ENCODE data around the gene PWWP2B. TPM values are rescaled to one million over a fixed set of nuclear protein-coding genes. Genes with fewer than 3 reads are reported as not detected.

PWWP2B gene
- total and polyA plus RNA-seq, 2 donors (not counting 3 experiments of a cell fraction or from before 2014, with no cell fraction given) = 4.6 to 11.8 TPM

DNA sequence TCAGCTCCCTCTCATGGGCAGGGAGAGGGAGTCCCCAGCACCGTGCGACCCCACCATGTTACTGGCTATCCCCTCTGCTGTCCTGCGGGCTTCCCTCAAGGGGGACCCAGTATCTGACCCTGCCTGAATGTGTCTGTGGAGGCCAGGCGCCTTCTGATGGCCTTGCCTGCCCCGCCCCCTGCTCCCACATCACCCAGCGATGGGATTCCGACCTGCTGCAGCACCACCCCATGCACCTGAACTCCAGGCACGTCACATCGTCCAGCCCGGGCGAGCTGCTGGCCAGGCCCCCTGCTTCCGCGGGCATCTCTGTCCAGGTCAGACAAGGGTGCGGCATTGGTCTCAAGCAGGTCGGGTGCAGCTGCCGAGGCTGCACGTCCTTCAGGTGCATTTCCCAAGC is 46.1 kb upstream of the PWWP2B start:
- Histone ChIP-seq H3K9me3 (replicated peaks; ENCODE audit: control insufficient read depth, insufficient read depth, low read length) (no peaks in the 10 kb centered on the region), H3K36me3 (ENCODE audit: control insufficient read depth in 2 of 2, extremely low read depth in 1 of 2, insufficient read depth in 2 of 2, low read length in 2 of 2) (peaks cover 0 to 5% of the 10 kb centered on the region in 2 experiments), H4K20me1 (replicated peaks; ENCODE audit: control insufficient read depth, extremely low read depth, insufficient read depth, low read length) (no peaks in the 10 kb centered on the region), H3K27ac (ENCODE audit: insufficient read depth, low read depth, low read length) (no peak overlapping the region), H3K4me1 (ENCODE audit: control insufficient read depth, extremely low read depth, insufficient read depth, low read length) (no peaks in the 10 kb centered on the region), H3K79me2 (ENCODE audit: control insufficient read depth, insufficient read depth, low read length) (no peaks in the 10 kb centered on the region), H3K9ac (replicated peaks; ENCODE audit: extremely low read depth, insufficient read depth, low read length) (no peak overlapping the region), H3K4me3 (replicated peaks in 1 of 3; ENCODE audit: insufficient read depth in 1 of 3, low read depth in 1 of 3, low read length in 3 of 3) (no peak overlapping the region), H3K27me3 (ENCODE audit: control insufficient read depth in 2 of 2, insufficient read depth in 2 of 2, low read length in 2 of 2) (no peaks in the 10 kb centered on the region), H2AFZ (ENCODE audit: low read depth, low read length) (no peak overlapping the region), H3K9me1 (replicated peaks; ENCODE audit: control insufficient read depth, extremely low read depth, insufficient read depth, low read length) (no peaks in the 10 kb centered on the region), H3K4me2 (ENCODE audit: insufficient read depth, low read length) (no peak overlapping the region)
- POLR2A ChIA-PET = no interaction called here
- BruUV-seq (replicated peaks) = no TSS peak
- dilution Hi-C loops (cut with MboI; ENCODE audit: extremely low pct_ligation_motif_present, low sequenced_read_pairs) = no loop called here
- no peak for TF ChIP-seq JUN (IDR thresholded peaks at IDR 0.05; ENCODE audit: borderline replicate concordance, insufficient read depth, insufficient read length, low read depth)
- TF ChIP-seq EZH2 (IDR thresholded peaks at IDR 0.05; ENCODE audit: borderline replicate concordance, low read depth, low read length, severe bottlenecking) = no peak
- TF ChIP-seq MYC (IDR thresholded peaks at IDR 0.05; ENCODE audit: low read depth, low read length) = no peak
- no peak for TF ChIP-seq FOS (IDR thresholded peaks at IDR 0.05; ENCODE audit: borderline replicate concordance, insufficient read depth, low read length)
- TF ChIP-seq POLR2AphosphoS5 (IDR thresholded peaks at IDR 0.05; ENCODE audit: insufficient read depth, low read depth, low read length) = no peak
- TF ChIP-seq POLR2A (IDR thresholded peaks at IDR 0.05; ENCODE audit: low read depth, low read length) = no peak
- no peak for TF ChIP-seq GATA2 (IDR thresholded peaks at IDR 0.05; ENCODE audit: insufficient read depth, insufficient read length, low read depth, low read length)
- TF ChIP-seq, protein P1, sequence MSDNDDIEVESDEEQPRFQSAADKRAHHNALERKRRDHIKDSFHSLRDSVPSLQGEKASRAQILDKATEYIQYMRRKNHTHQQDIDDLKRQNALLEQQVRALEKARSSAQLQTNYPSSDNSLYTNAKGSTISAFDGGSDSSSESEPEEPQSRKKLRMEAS (IDR thresholded peaks at IDR 0.05; ENCODE audit: insufficient read depth, insufficient read length) = no peak
- FAIRE-seq (no peak), DNase-seq (ENCODE audit: low read depth, low spot score) (no peak)
- CTCF ChIA-PET = interaction anchor here (0.8 to 2.1 kb wide), 7 partner anchors 9 to 127 kb away, joined by 3 to 15 read pairs (median 4); no protein-coding TSS in a partner anchor
- intact Hi-C loops (cut with micrococcal nuclease) = no loop called here

DNA sequence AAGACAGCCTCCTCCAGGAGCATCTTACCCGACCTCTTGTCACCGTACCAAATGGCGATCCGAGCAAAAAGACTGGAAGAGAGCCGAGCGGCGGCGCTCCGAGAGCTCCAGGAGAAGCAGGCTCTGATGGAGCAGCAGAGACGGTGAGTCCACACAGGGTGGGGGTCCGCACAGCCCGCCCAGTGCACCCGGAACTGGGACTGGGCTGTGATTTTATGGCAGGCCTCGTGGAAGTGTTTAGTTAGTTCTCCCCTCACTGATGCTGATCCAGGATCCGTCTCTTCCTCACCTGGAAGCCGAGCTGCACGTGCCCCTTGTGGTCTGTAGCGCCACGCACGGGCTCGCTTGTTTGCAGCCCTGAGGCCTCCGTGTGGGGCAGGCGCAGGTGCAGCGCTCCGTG is 45.4 kb upstream of the PWWP2B start:
- intact Hi-C loops (cut with micrococcal nuclease) = loop anchor here (1.0 kb wide), 2 partner anchors 21 to 128 kb away; no protein-coding TSS in a partner anchor
- CTCF ChIA-PET = interaction anchor here (0.9 to 2.1 kb wide), 6 partner anchors 8 to 127 kb away, joined by 3 to 15 read pairs (median 6); no protein-coding TSS in a partner anchor

More for the DNA sequence above, 45.4 kb upstream of the PWWP2B start:
- no peaks in the 10 kb centered on the region for H3K4me1 ChIP-seq (ENCODE audit: control insufficient read depth, extremely low read depth, insufficient read depth, low read length)
- H3K36me3 ChIP-seq (ENCODE audit: control insufficient read depth in 2 of 2, extremely low read depth in 1 of 2, insufficient read depth in 2 of 2, low read length in 2 of 2) = peaks cover 0 to 5% of the 10 kb centered on the region in 2 experiments
- no peaks in the 10 kb centered on the region for H3K9me1 ChIP-seq (replicated peaks; ENCODE audit: control insufficient read depth, extremely low read depth, insufficient read depth, low read length)
- no peak overlapping the region for H3K9ac ChIP-seq (replicated peaks; ENCODE audit: extremely low read depth, insufficient read depth, low read length)
- dilution Hi-C loops (cut with MboI; ENCODE audit: extremely low pct_ligation_motif_present, low sequenced_read_pairs) = no loop called here
- H3K4me2 ChIP-seq (ENCODE audit: insufficient read depth, low read length) = no peak overlapping the region
- H3K9me3 ChIP-seq (replicated peaks; ENCODE audit: control insufficient read depth, insufficient read depth, low read length) = no peaks in the 10 kb centered on the region
- no peak for TF ChIP-seq MYC (IDR thresholded peaks at IDR 0.05; ENCODE audit: low read depth, low read length)
- TF ChIP-seq JUN (IDR thresholded peaks at IDR 0.05; ENCODE audit: borderline replicate concordance, insufficient read depth, insufficient read length, low read depth) = no peak
- TF ChIP-seq POLR2AphosphoS5 (IDR thresholded peaks at IDR 0.05; ENCODE audit: insufficient read depth, low read depth, low read length) = no peak
- TF ChIP-seq, protein P2, sequence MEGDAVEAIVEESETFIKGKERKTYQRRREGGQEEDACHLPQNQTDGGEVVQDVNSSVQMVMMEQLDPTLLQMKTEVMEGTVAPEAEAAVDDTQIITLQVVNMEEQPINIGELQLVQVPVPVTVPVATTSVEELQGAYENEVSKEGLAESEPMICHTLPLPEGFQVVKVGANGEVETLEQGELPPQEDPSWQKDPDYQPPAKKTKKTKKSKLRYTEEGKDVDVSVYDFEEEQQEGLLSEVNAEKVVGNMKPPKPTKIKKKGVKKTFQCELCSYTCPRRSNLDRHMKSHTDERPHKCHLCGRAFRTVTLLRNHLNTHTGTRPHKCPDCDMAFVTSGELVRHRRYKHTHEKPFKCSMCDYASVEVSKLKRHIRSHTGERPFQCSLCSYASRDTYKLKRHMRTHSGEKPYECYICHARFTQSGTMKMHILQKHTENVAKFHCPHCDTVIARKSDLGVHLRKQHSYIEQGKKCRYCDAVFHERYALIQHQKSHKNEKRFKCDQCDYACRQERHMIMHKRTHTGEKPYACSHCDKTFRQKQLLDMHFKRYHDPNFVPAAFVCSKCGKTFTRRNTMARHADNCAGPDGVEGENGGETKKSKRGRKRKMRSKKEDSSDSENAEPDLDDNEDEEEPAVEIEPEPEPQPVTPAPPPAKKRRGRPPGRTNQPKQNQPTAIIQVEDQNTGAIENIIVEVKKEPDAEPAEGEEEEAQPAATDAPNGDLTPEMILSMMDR (IDR thresholded peaks at IDR 0.05; ENCODE audit: extremely low read depth in 1 of 2, insufficient read depth in 1 of 2, low read depth in 1 of 2, low read length in 2 of 2) = no peak
- no peak for TF ChIP-seq POLR2A (IDR thresholded peaks at IDR 0.05; ENCODE audit: low read depth, low read length)
- no peak for TF ChIP-seq GATA2 (IDR thresholded peaks at IDR 0.05; ENCODE audit: insufficient read depth, insufficient read length, low read depth, low read length)
- TF ChIP-seq, protein P1 (IDR thresholded peaks at IDR 0.05; ENCODE audit: insufficient read depth, insufficient read length) = no peak
- TF ChIP-seq EZH2 (IDR thresholded peaks at IDR 0.05; ENCODE audit: borderline replicate concordance, low read depth, low read length, severe bottlenecking) = no peak
- TF ChIP-seq FOS (IDR thresholded peaks at IDR 0.05; ENCODE audit: borderline replicate concordance, insufficient read depth, low read length) = no peak
- BruUV-seq (replicated peaks) = no TSS peak
- no peak overlapping the region for H3K4me3 ChIP-seq (replicated peaks in 1 of 3; ENCODE audit: insufficient read depth in 1 of 3, low read depth in 1 of 3, low read length in 3 of 3)
- POLR2A ChIA-PET = no interaction called here
- H3K27ac ChIP-seq (ENCODE audit: insufficient read depth, low read depth, low read length) = no peak overlapping the region
- H2AFZ ChIP-seq (ENCODE audit: low read depth, low read length) = no peak overlapping the region
- no peak for DNase-seq (ENCODE audit: low read depth, low spot score)
- FAIRE-seq = no peak
- no peaks in the 10 kb centered on the region for H4K20me1 ChIP-seq (replicated peaks; ENCODE audit: control insufficient read depth, extremely low read depth, insufficient read depth, low read length)
- H3K79me2 ChIP-seq (ENCODE audit: control insufficient read depth, insufficient read depth, low read length) = no peaks in the 10 kb centered on the region
- no peaks in the 10 kb centered on the region for H3K27me3 ChIP-seq (ENCODE audit: control insufficient read depth in 2 of 2, insufficient read depth in 2 of 2, low read length in 2 of 2)
